ENCODE measurements around the gene RESF1. TPM values are rescaled to one million over a fixed set of nuclear protein-coding genes. Genes with fewer than 3 reads are reported as not detected.

RESF1 gene
- total and polyA plus RNA-seq, 2 of the 13 experiments (the other 11 are each of a cell fraction or from before 2014, with no cell fraction given): 7.9 to 16.8 TPM

GRCh38 chr12:31959161-31959700 is at the start of gene RESF1 (continued):
- TF ChIP-seq ZBTB49 (CRISPR knock-in tag; IDR thresholded peaks at IDR 0.05; ENCODE audit: borderline replicate concordance) (peak; percentile 78; the same call in 1 of the 2 replicates), MED8 (CRISPR knock-in tag; IDR thresholded peaks at IDR 0.05; ENCODE audit: insufficient replicate concordance) (no peak), PATZ1 (CRISPR knock-in tag; IDR thresholded peaks at IDR 0.05) (peak; percentile 42; the same call in 1 of the 2 replicates), PRPF4 (IDR thresholded peaks at IDR 0.05; ENCODE audit: low read depth, low read length, poor library complexity, severe bottlenecking) (no peak), ZNF160 (CRISPR knock-in tag; IDR thresholded peaks at IDR 0.05) (no peak), LCORL (IDR thresholded peaks at IDR 0.05) (no peak), LCORL (CRISPR knock-in tag; IDR thresholded peaks at IDR 0.05) (peak; percentile 83), HNF4A (CRISPR knock-in tag; IDR thresholded peaks at IDR 0.05) (no peak), ZNF549 (CRISPR knock-in tag; IDR thresholded peaks at IDR 0.05) (no peak), THAP9 (CRISPR knock-in tag; IDR thresholded peaks at IDR 0.05; ENCODE audit: borderline replicate concordance) (no peak), TAF1 (CRISPR knock-in tag; IDR thresholded peaks at IDR 0.05) (peak; percentile 63), ZNF431 (CRISPR knock-in tag; IDR thresholded peaks at IDR 0.05; ENCODE audit: borderline replicate concordance, low read depth) (no peak), ZFP36L1 (CRISPR knock-in tag; IDR thresholded peaks at IDR 0.05) (no peak), ZSCAN30 (CRISPR knock-in tag; IDR thresholded peaks at IDR 0.05) (no peak), SMAD9 (CRISPR knock-in tag; IDR thresholded peaks at IDR 0.05) (no peak), TCF7 (IDR thresholded peaks at IDR 0.05; ENCODE audit: low read depth) (peak; percentile 89), ZNF12 (CRISPR knock-in tag; IDR thresholded peaks at IDR 0.05) (0 out of 2 replicates have a peak, but pooled peaks have one; percentile 54), ATF2 (CRISPR knock-in tag; IDR thresholded peaks at IDR 0.05) (peak; percentile 49; the same call in 1 of the 2 replicates), TERF1 (CRISPR knock-in tag; IDR thresholded peaks at IDR 0.05) (no peak), ZSCAN12 (CRISPR knock-in tag; IDR thresholded peaks at IDR 0.05) (no peak), ATF1 (CRISPR knock-in tag; IDR thresholded peaks at IDR 0.05) (no peak)
